Neural progenitor cell (in vitro differentiated cells): Measurements from ENCODE around the gene MKS1. TPM values are rescaled to one million over a fixed set of nuclear protein-coding genes. Genes with fewer than 3 reads are reported as not detected.

ENCODE experiments used
- DNase-seq: peaks from one replicate; pipeline ENCODE4 v3.0.0-alpha.2; 2016; ENCODE audit warnings: low spot score
- H2AFZ ChIP-seq: fragments of 200-600 bp; sonication (generic); replicated peaks from 2 replicates; pipeline ENCODE4 v1.6.1; 2016; ENCODE audit warnings: antibody characterized with exemption
- H3F3A ChIP-seq: fragments of 200-600 bp; sonication (generic); 2 replicates; pipeline ENCODE4 v1.6.1; 2016; ENCODE audit warnings: antibody characterized with exemption, low read depth
- H3K27ac ChIP-seq: fragments of 200-600 bp; sonication (generic); 2 replicates; pipeline ENCODE4 v1.5.1; 2016; ENCODE audit warnings: mild to moderate bottlenecking
- H3K27me3 ChIP-seq: fragments of 200-600 bp; sonication (generic); 2 replicates; pipeline ENCODE4 v1.6.1; 2016; ENCODE audit warnings: mild to moderate bottlenecking, moderate library complexity
- H3K36me3 ChIP-seq: fragments of 200-600 bp; sonication (generic); 2 replicates; pipeline ENCODE4 v1.5.1; 2016
- H3K4me1 ChIP-seq: fragments of 200-600 bp; sonication (generic); 2 replicates; pipeline ENCODE4 v1.6.1; 2016; ENCODE audit warnings: mixed run types
- H3K4me2 ChIP-seq: fragments of 200-600 bp; sonication (generic); 2 replicates; pipeline ENCODE4 v1.6.1; 2016
- H3K4me3 ChIP-seq: fragments of 200-600 bp; sonication (generic); 2 replicates; pipeline ENCODE4 v1.5.1; 2016
- H3K79me2 ChIP-seq: fragments of 200-600 bp; sonication (generic); 2 replicates; pipeline ENCODE4 v1.6.1; 2016; ENCODE audit warnings: low read depth
- H3K9ac ChIP-seq: fragments of 200-600 bp; sonication (generic); 2 replicates; pipeline ENCODE4 v1.6.1; 2016
- H3K9me3 ChIP-seq: fragments of 200-600 bp; sonication (generic); 2 replicates; pipeline ENCODE4 v1.5.1; 2016; ENCODE audit warnings: low read depth
- H4K20me1 ChIP-seq: fragments of 200-600 bp; sonication (generic); 2 replicates; pipeline ENCODE4 v1.6.1; 2016; ENCODE audit warnings: low read depth
- H3K27ac Mint-ChIP-seq: 3 replicates; pipeline ENCODE4 v1.8.0; 2021; ENCODE audit warnings: mixed read lengths
- H3K27me3 Mint-ChIP-seq: 2 replicates; pipeline ENCODE4 v1.8.0; 2022; ENCODE audit warnings: low read depth, mild to moderate bottlenecking, inconsistent platforms, moderate library complexity, mixed read lengths; ENCODE audit not compliant: insufficient read depth
- H3K36me3 Mint-ChIP-seq: 3 replicates; pipeline ENCODE4 v1.8.0; 2021; ENCODE audit warnings: mixed read lengths
- H3K4me1 Mint-ChIP-seq: 3 replicates; pipeline ENCODE4 v1.8.0; 2021; ENCODE audit warnings: mixed read lengths
- H3K4me3 Mint-ChIP-seq: 3 replicates; pipeline ENCODE4 v1.8.0; 2021; ENCODE audit warnings: mild to moderate bottlenecking, moderate library complexity, mixed read lengths
- H3K9me3 Mint-ChIP-seq: 3 replicates; pipeline ENCODE4 v1.8.0; 2020; ENCODE audit warnings: mixed read lengths
- CTCF ChIP-seq: fragments of 200-600 bp; sonication (generic); IDR thresholded peaks from 2 replicates; pipeline ENCODE4 v1.5.1; 2017; ENCODE audit warnings: antibody characterized with exemption, mild to moderate bottlenecking
- EZH2 ChIP-seq: fragments of 200-600 bp; sonication (generic); IDR thresholded peaks from 2 replicates; pipeline ENCODE4 v1.6.1; 2017; ENCODE audit warnings: antibody characterized with exemption, mild to moderate bottlenecking, moderate library complexity
- EZH2phosphoT487 ChIP-seq: fragments of 200-600 bp; sonication (generic); IDR thresholded peaks from 2 replicates; pipeline ENCODE4 v1.6.1; 2017; ENCODE audit warnings: antibody characterized with exemption
- total RNA-seq: library from RNA; depleted of rRNA; stranded (reverse); fragments of >200 nt; gene quantifications from 2 replicates; pipeline ENCODE4 v1.2.3, GENCODE V29; 2015; ENCODE audit warnings: low replicate concordance

Gene MKS1
- total RNA-seq, 1 donor from 2014 or later = 25.8 TPM

- Histone ChIP-seq H3F3A (no peaks in the 10 kb centered on the region), H3K9me3 (no peaks in the 10 kb centered on the region), H3K27ac (no peak overlapping the region), H3K36me3 (no peaks in the 10 kb centered on the region), H2AFZ (no peak overlapping the region), H3K79me2 (no peaks in the 10 kb centered on the region), H3K27me3 (peaks cover 100% of the 10 kb centered on the region), H3K4me2 (no peak overlapping the region), H3K4me3 (no peak overlapping the region), H3K4me1 (no peaks in the 10 kb centered on the region), H3K9ac (no peak overlapping the region), H4K20me1 (no peaks in the 10 kb centered on the region)
- TF ChIP-seq EZH2 (no peak), EZH2phosphoT487 (no peak), CTCF (no peak)
- H3K9me3 Mint-ChIP-seq = no peaks in the 10 kb centered on the region
- no peak for DNase-seq
- no peak overlapping the region for H3K27ac Mint-ChIP-seq
- no peaks in the 10 kb centered on the region for H3K4me1 Mint-ChIP-seq
- no peaks in the 10 kb centered on the region for H3K36me3 Mint-ChIP-seq
- H3K27me3 Mint-ChIP-seq = peaks cover 28% of the 10 kb centered on the region
- no peak overlapping the region for H3K4me3 Mint-ChIP-seq
Observed at GRCh38 chr17:58242171-58242784, 23.2 kb upstream of the MKS1 start.

- Histone ChIP-seq H3K36me3 (no peaks in the 10 kb centered on the region), H3K9ac (no peak overlapping the region)
Observed at GRCh38 chr17:58239987-58240386, 20.9 kb upstream of the MKS1 start.

GRCh38 chr17:58238147-58238634 is 19.1 kb upstream of the MKS1 start, which contains the start of gene LPO:
LPO (plus strand) TSS chr17:58238584; CDS start chr17:58242980, 4,396 bp downstream.
- Histone ChIP-seq H3K9ac (no peak within 1 kb of the TSS), H3K36me3 (no peaks in the 10 kb centered on the region), H3K27me3 (peaks cover 90% of the 10 kb centered on the region), H3K79me2 (no peaks in the 10 kb centered on the region), H3K4me1 (peaks cover 2% of the 10 kb centered on the region), H3F3A (no peaks in the 10 kb centered on the region), H4K20me1 (no peaks in the 10 kb centered on the region), H3K27ac (no peak within 1 kb of the TSS), H2AFZ (no peak within 1 kb of the TSS), H3K4me2 (no peak within 1 kb of the TSS), H3K4me3 (no peak within 1 kb of the TSS), H3K9me3 (no peaks in the 10 kb centered on the region)
- no peak for DNase-seq
- Mint-ChIP-seq H3K27me3 (peaks cover 15% of the 10 kb centered on the region), H3K9me3 (no peaks in the 10 kb centered on the region), H3K4me1 (no peaks in the 10 kb centered on the region), H3K27ac (no peak within 1 kb of the TSS), H3K4me3 (no peak within 1 kb of the TSS), H3K36me3 (no peaks in the 10 kb centered on the region)
- TF ChIP-seq EZH2phosphoT487 = no peak
- no peak for TF ChIP-seq EZH2

More at GRCh38 chr17:58239987-58240386, 20.9 kb upstream of the MKS1 start:
- H3K4me1 ChIP-seq = no peaks in the 10 kb centered on the region
- no peak overlapping the region for H3K4me2 ChIP-seq
- no peak for TF ChIP-seq EZH2
- no peak for TF ChIP-seq CTCF
- TF ChIP-seq EZH2phosphoT487 = no peak
- H3K36me3 Mint-ChIP-seq = no peaks in the 10 kb centered on the region
- no peak overlapping the region for H3K4me3 Mint-ChIP-seq
- H3K27ac Mint-ChIP-seq = no peak overlapping the region
- DNase-seq = no peak
- H3K4me1 Mint-ChIP-seq = no peaks in the 10 kb centered on the region
- H3K9me3 ChIP-seq = no peaks in the 10 kb centered on the region
- H3F3A ChIP-seq = no peaks in the 10 kb centered on the region
- H3K79me2 ChIP-seq = no peaks in the 10 kb centered on the region
- H4K20me1 ChIP-seq = no peaks in the 10 kb centered on the region
- H2AFZ ChIP-seq = no peak overlapping the region
- peaks cover 100% of the 10 kb centered on the region for H3K27me3 ChIP-seq
- H3K9me3 Mint-ChIP-seq = no peaks in the 10 kb centered on the region
- no peak overlapping the region for H3K4me3 ChIP-seq
- H3K27me3 Mint-ChIP-seq = peaks cover 20% of the 10 kb centered on the region
- H3K27ac ChIP-seq = no peak overlapping the region

GRCh38 chr17:58236394-58236793 is 17.3 kb upstream of the MKS1 start:
- Mint-ChIP-seq H3K36me3 (no peaks in the 10 kb centered on the region), H3K4me3 (no peak overlapping the region), H3K27me3 (peaks cover 11% of the 10 kb centered on the region), H3K4me1 (no peaks in the 10 kb centered on the region), H3K27ac (no peak overlapping the region), H3K9me3 (no peaks in the 10 kb centered on the region)
- Histone ChIP-seq H4K20me1 (no peaks in the 10 kb centered on the region), H3K27ac (no peak overlapping the region), H3F3A (no peaks in the 10 kb centered on the region), H3K4me3 (no peak overlapping the region), H3K27me3 (peaks cover 84% of the 10 kb centered on the region), H3K79me2 (no peaks in the 10 kb centered on the region), H2AFZ (no peak overlapping the region), H3K36me3 (no peaks in the 10 kb centered on the region), H3K9me3 (no peaks in the 10 kb centered on the region), H3K4me1 (peaks cover 5% of the 10 kb centered on the region), H3K9ac (no peak overlapping the region), H3K4me2 (no peak overlapping the region)
- TF ChIP-seq EZH2phosphoT487 (no peak), EZH2 (no peak), CTCF (no peak)
- DNase-seq = no peak
